Neural progenitor cell (in vitro differentiated cells): ENCODE results near the gene ZNF284. TPM values are rescaled to one million over a fixed set of nuclear protein-coding genes. Genes with fewer than 3 reads are reported as not detected.
"Not testable (repeated sequence)": the region's sequence is repeated elsewhere in the genome, so short reads cannot be mapped to it uniquely, and the experiment has no call there.

ENCODE experiments used
- DNase-seq: peaks from one replicate; pipeline ENCODE4 v3.0.0-alpha.2; 2016; ENCODE audit warnings: low spot score
- H2AFZ ChIP-seq: fragments of 200-600 bp; sonication (generic); replicated peaks from 2 replicates; pipeline ENCODE4 v1.6.1; 2016; ENCODE audit warnings: antibody characterized with exemption
- H3F3A ChIP-seq: fragments of 200-600 bp; sonication (generic); 2 replicates; pipeline ENCODE4 v1.6.1; 2016; ENCODE audit warnings: antibody characterized with exemption, low read depth
- H3K27ac ChIP-seq: fragments of 200-600 bp; sonication (generic); 2 replicates; pipeline ENCODE4 v1.5.1; 2016; ENCODE audit warnings: mild to moderate bottlenecking
- H3K27me3 ChIP-seq: fragments of 200-600 bp; sonication (generic); 2 replicates; pipeline ENCODE4 v1.6.1; 2016; ENCODE audit warnings: mild to moderate bottlenecking, moderate library complexity
- H3K36me3 ChIP-seq: fragments of 200-600 bp; sonication (generic); 2 replicates; pipeline ENCODE4 v1.5.1; 2016
- H3K4me1 ChIP-seq: fragments of 200-600 bp; sonication (generic); 2 replicates; pipeline ENCODE4 v1.6.1; 2016; ENCODE audit warnings: mixed run types
- H3K4me2 ChIP-seq: fragments of 200-600 bp; sonication (generic); 2 replicates; pipeline ENCODE4 v1.6.1; 2016
- H3K4me3 ChIP-seq: fragments of 200-600 bp; sonication (generic); 2 replicates; pipeline ENCODE4 v1.5.1; 2016
- H3K79me2 ChIP-seq: fragments of 200-600 bp; sonication (generic); 2 replicates; pipeline ENCODE4 v1.6.1; 2016; ENCODE audit warnings: low read depth
- H3K9ac ChIP-seq: fragments of 200-600 bp; sonication (generic); 2 replicates; pipeline ENCODE4 v1.6.1; 2016
- H3K9me3 ChIP-seq: fragments of 200-600 bp; sonication (generic); 2 replicates; pipeline ENCODE4 v1.5.1; 2016; ENCODE audit warnings: low read depth
- H4K20me1 ChIP-seq: fragments of 200-600 bp; sonication (generic); 2 replicates; pipeline ENCODE4 v1.6.1; 2016; ENCODE audit warnings: low read depth
- H3K27ac Mint-ChIP-seq: 3 replicates; pipeline ENCODE4 v1.8.0; 2021; ENCODE audit warnings: mixed read lengths
- H3K27me3 Mint-ChIP-seq: 2 replicates; pipeline ENCODE4 v1.8.0; 2022; ENCODE audit warnings: low read depth, mild to moderate bottlenecking, inconsistent platforms, moderate library complexity, mixed read lengths; ENCODE audit not compliant: insufficient read depth
- H3K36me3 Mint-ChIP-seq: 3 replicates; pipeline ENCODE4 v1.8.0; 2021; ENCODE audit warnings: mixed read lengths
- H3K4me1 Mint-ChIP-seq: 3 replicates; pipeline ENCODE4 v1.8.0; 2021; ENCODE audit warnings: mixed read lengths
- H3K4me3 Mint-ChIP-seq: 3 replicates; pipeline ENCODE4 v1.8.0; 2021; ENCODE audit warnings: mild to moderate bottlenecking, moderate library complexity, mixed read lengths
- H3K9me3 Mint-ChIP-seq: 3 replicates; pipeline ENCODE4 v1.8.0; 2020; ENCODE audit warnings: mixed read lengths
- CTCF ChIP-seq: fragments of 200-600 bp; sonication (generic); IDR thresholded peaks from 2 replicates; pipeline ENCODE4 v1.5.1; 2017; ENCODE audit warnings: antibody characterized with exemption, mild to moderate bottlenecking
- EZH2 ChIP-seq: fragments of 200-600 bp; sonication (generic); IDR thresholded peaks from 2 replicates; pipeline ENCODE4 v1.6.1; 2017; ENCODE audit warnings: antibody characterized with exemption, mild to moderate bottlenecking, moderate library complexity
- EZH2phosphoT487 ChIP-seq: fragments of 200-600 bp; sonication (generic); IDR thresholded peaks from 2 replicates; pipeline ENCODE4 v1.6.1; 2017; ENCODE audit warnings: antibody characterized with exemption
- total RNA-seq: library from RNA; depleted of rRNA; stranded (reverse); fragments of >200 nt; gene quantifications from 2 replicates; pipeline ENCODE4 v1.2.3, GENCODE V29; 2015; ENCODE audit warnings: low replicate concordance

ZNF284 gene
- total RNA-seq, 1 donor from 2014 or later, result 5.6 TPM

GRCh38 chr19:44113138-44113783 is 41.3 kb downstream of the ZNF284 start, which contains the start of gene ZNF225:
ZNF225 (plus strand) TSS chr19:44113399; CDS start chr19:44115828, 2,429 bp downstream.
- peak; percentile 98 for DNase-seq
- peak within 1 kb of the TSS; percentile 46 for H3K9ac ChIP-seq
- Mint-ChIP-seq H3K27me3 (peaks cover 2% of the 10 kb centered on the region), H3K27ac (peak within 1 kb of the TSS; percentile 97), H3K4me3 (peak within 1 kb of the TSS; percentile 100), H3K36me3 (peaks cover 27% of the 10 kb centered on the region), H3K4me1 (peaks cover 13% of the 10 kb centered on the region), H3K9me3 (peaks cover 21% of the 10 kb centered on the region)
- peaks cover 9% of the 10 kb centered on the region for H3K36me3 ChIP-seq
- peak within 1 kb of the TSS; percentile 7 for H3K27ac ChIP-seq
- peak within 1 kb of the TSS; percentile 88 for H3K4me2 ChIP-seq
- TF ChIP-seq CTCF (no peak), EZH2phosphoT487 (no peak), EZH2 (no peak)
- H3K9me3 ChIP-seq, result peaks cover 19% of the 10 kb centered on the region
- H2AFZ ChIP-seq, result peak within 1 kb of the TSS; percentile 80
- peaks cover 4% of the 10 kb centered on the region for H3K4me1 ChIP-seq
- peaks cover 29% of the 10 kb centered on the region for H3K79me2 ChIP-seq
- no peaks in the 10 kb centered on the region for H4K20me1 ChIP-seq
- H3F3A ChIP-seq, result peaks cover 17% of the 10 kb centered on the region
- H3K27me3 ChIP-seq, result no peaks in the 10 kb centered on the region
- H3K4me3 ChIP-seq, result peak within 1 kb of the TSS; percentile 94

DNA sequence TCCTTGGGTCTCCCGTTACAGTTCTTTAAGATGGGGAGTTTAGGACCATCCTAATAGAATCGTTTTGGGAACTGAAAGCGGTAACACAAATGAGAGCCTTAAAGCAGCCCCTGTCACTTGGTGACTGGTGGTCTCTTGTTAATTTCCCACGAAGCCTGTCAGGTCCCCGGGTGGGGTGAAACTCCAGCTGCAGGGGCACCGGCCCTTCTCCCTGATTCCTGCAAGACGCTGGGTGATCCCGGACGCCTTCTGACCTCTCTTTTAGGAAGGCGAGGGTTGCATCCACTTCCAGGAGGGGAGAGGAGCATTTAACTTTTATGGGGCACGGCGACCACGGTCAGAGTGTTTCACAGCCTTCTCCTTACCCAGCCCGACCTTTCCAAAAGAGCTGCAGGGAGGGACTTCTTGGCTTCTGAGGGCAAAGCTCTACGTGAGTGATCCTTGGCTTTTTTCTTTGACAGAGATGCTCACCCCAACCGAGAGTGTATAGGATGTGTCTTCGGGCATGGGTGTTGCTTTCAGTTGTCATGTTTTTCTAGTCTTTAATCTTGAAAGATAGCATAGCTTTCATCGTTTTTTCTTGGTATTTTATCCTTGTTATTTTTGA is 41.9 kb downstream of the ZNF284 start:
- Histone ChIP-seq H3K27me3 (no peaks in the 10 kb centered on the region), H4K20me1 (no peaks in the 10 kb centered on the region), H3K36me3 (peaks cover 6% of the 10 kb centered on the region), H3F3A (peaks cover 17% of the 10 kb centered on the region), H3K4me1 (peaks cover 4% of the 10 kb centered on the region), H3K4me3 (peak overlapping the region; percentile 94), H3K79me2 (peaks cover 29% of the 10 kb centered on the region), H3K9me3 (peaks cover 14% of the 10 kb centered on the region), H3K9ac (peak overlapping the region; percentile 46), H3K4me2 (peak overlapping the region; percentile 88), H2AFZ (peak overlapping the region; percentile 80), H3K27ac (no peak overlapping the region)
- Mint-ChIP-seq H3K27me3 (peaks cover 2% of the 10 kb centered on the region), H3K27ac (peak overlapping the region; percentile 97), H3K4me1 (peaks cover 13% of the 10 kb centered on the region), H3K4me3 (peak overlapping the region; percentile 100), H3K36me3 (peaks cover 27% of the 10 kb centered on the region), H3K9me3 (peaks cover 18% of the 10 kb centered on the region)
- TF ChIP-seq CTCF, result no peak
- TF ChIP-seq EZH2phosphoT487, result no peak
- TF ChIP-seq EZH2, result no peak
- peak; percentile 20 for DNase-seq

- not testable (repeated sequence) for H3K9ac ChIP-seq, H3K9me3 ChIP-seq, H4K20me1 ChIP-seq, H3K4me1 ChIP-seq, H3K27ac ChIP-seq, H3K4me1 Mint-ChIP-seq, H3K4me2 ChIP-seq, H3F3A ChIP-seq, H3K79me2 ChIP-seq, H3K27ac Mint-ChIP-seq, H3K27me3 Mint-ChIP-seq, H3K4me3 Mint-ChIP-seq, H2AFZ ChIP-seq, H3K4me3 ChIP-seq, DNase-seq, H3K27me3 ChIP-seq
- H3K36me3 Mint-ChIP-seq, result peaks cover 70% of the 10 kb centered on the region
- H3K9me3 Mint-ChIP-seq, result peaks cover 26% of the 10 kb centered on the region
- H3K36me3 ChIP-seq, result peaks cover 19% of the 10 kb centered on the region
Measured at GRCh38 chr19:44121162-44121561, 49.2 kb downstream of the ZNF284 start.

DNA sequence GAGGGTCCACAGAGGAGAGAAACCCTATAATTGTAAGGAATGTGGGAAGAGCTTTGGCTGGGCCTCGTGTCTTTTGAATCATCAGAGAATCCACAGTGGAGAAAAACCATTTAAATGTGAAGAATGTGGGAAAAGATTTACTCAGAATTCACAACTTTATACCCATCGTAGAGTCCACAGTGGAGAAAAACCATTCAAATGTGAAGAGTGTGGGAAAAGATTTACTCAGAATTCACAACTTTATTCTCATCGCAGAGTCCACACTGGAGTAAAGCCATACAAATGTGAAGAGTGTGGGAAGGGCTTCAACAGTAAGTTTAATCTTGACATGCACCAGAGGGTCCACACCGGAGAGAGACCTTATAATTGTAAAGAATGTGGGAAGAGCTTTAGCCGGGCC is 60.0 kb downstream of the ZNF284 start:
- peaks cover 30% of the 10 kb centered on the region for H3K36me3 Mint-ChIP-seq
- peaks cover 28% of the 10 kb centered on the region for H3K36me3 ChIP-seq

More for the DNA sequence above, 60.0 kb downstream of the ZNF284 start:
- no peaks in the 10 kb centered on the region for H3K79me2 ChIP-seq
- no peaks in the 10 kb centered on the region for H3K4me1 Mint-ChIP-seq
- H3K27ac ChIP-seq, result no peak overlapping the region
- H3K4me1 ChIP-seq, result no peaks in the 10 kb centered on the region
- H3K9me3 Mint-ChIP-seq, result peaks cover 9% of the 10 kb centered on the region
- H3K4me2 ChIP-seq, result no peak overlapping the region
- H3K27ac Mint-ChIP-seq, result no peak overlapping the region
- H2AFZ ChIP-seq, result no peak overlapping the region
- no peaks in the 10 kb centered on the region for H4K20me1 ChIP-seq
- no peak overlapping the region for H3K9ac ChIP-seq
- no peak overlapping the region for H3K4me3 Mint-ChIP-seq
- no peaks in the 10 kb centered on the region for H3F3A ChIP-seq
- no peaks in the 10 kb centered on the region for H3K9me3 ChIP-seq
- H3K4me3 ChIP-seq, result no peak overlapping the region
- H3K27me3 Mint-ChIP-seq, result peaks cover 2% of the 10 kb centered on the region
- H3K27me3 ChIP-seq, result no peaks in the 10 kb centered on the region
- TF ChIP-seq EZH2phosphoT487, result no peak
- TF ChIP-seq CTCF, result no peak
- TF ChIP-seq EZH2, result no peak
- no peak for DNase-seq
